ENCODE measurements around the gene TIAM1. TPM values are rescaled to one million over a fixed set of nuclear protein-coding genes. Genes with fewer than 3 reads are reported as not detected.
A peak's percentile ranks its signal among the peaks of the same experiment; 100 is the strongest.

The TIAM1 gene
- total and polyA plus RNA-seq, 2 of the 8 experiments (the other 6 are each of a cell fraction or from before 2014, with no cell fraction given), result 10.1 to 30.7 TPM

GRCh38 chr21:31347435-31348032, 3.5 kb upstream of the TIAM1 start:
- Histone ChIP-seq H3K36me3 (ENCODE audit: control insufficient read depth in 2 of 4, insufficient read depth in 4 of 4, low read length in 3 of 4) (no peaks in the 10 kb centered on the region), H3K23me2 (ENCODE audit: low read depth, low read length) (peaks cover 10% of the 10 kb centered on the region), H3K79me2 (ENCODE audit: control insufficient read depth in 1 of 2, insufficient read depth in 2 of 2, low read length in 2 of 2) (peaks cover 0 to 4% of the 10 kb centered on the region in 2 experiments; a peak in 1 of 4 replicates), H2AFZ (ENCODE audit: low read length) (no peak overlapping the region), H3K4me3 (ENCODE audit: extremely low read depth in 1 of 4, insufficient read depth in 2 of 4, low read depth in 3 of 4, low read length in 4 of 4) (no peak overlapping the region), H2BK20ac (ENCODE audit: low read length) (no peak overlapping the region), H3K4ac (replicated peaks; ENCODE audit: insufficient read length, low read depth, low read length) (no peak overlapping the region), H2BK12ac (ENCODE audit: low read depth, low read length) (no peak overlapping the region), H2BK120ac (replicated peaks; ENCODE audit: low read depth, low read length) (no peak overlapping the region), H2AK5ac (ENCODE audit: low read depth, low read length) (no peak overlapping the region), H3K9me3 (ENCODE audit: insufficient read depth in 2 of 2, low read depth in 1 of 2, low read length in 1 of 2) (no peaks in the 10 kb centered on the region), H3K4me2 (ENCODE audit: insufficient read depth in 1 of 2, low read depth in 2 of 2, low read length in 2 of 2) (no peak overlapping the region), H3K14ac (ENCODE audit: insufficient read length) (no peak overlapping the region), H4K8ac (ENCODE audit: extremely low read depth, insufficient read depth, low read length) (no peak overlapping the region), H2BK15ac (ENCODE audit: low read length) (no peak overlapping the region), H3K27ac (ENCODE audit: low read depth, low read length) (no peak overlapping the region), H4K5ac (ENCODE audit: insufficient read length, low read depth, low read length) (no peak overlapping the region), H3K23ac (ENCODE audit: insufficient read length) (no peak overlapping the region), H3K27me3 (replicated peaks in 1 of 4; ENCODE audit: control insufficient read depth in 3 of 4, extremely low read depth in 1 of 4, insufficient read depth in 3 of 4, low read length in 3 of 4) (peaks cover 0 to 2% (median 0%) of the 10 kb centered on the region in 4 experiments; a peak in 1 of 7 replicates), H3K79me1 (ENCODE audit: low read depth, low read length) (no peaks in the 10 kb centered on the region), H3K18ac (ENCODE audit: extremely low read depth, low read length) (no peak overlapping the region), H4K91ac (replicated peaks; ENCODE audit: insufficient read length, low read length) (no peak overlapping the region), H3K9ac (replicated peaks in 1 of 4; ENCODE audit: extremely low read depth in 1 of 4, low read depth in 3 of 4, low read length in 3 of 4) (no peak overlapping the region), H4K20me1 (replicated peaks in 1 of 2; ENCODE audit: control insufficient read depth in 1 of 2, insufficient read depth in 2 of 2, low read length in 2 of 2) (peaks cover 0 to 1% of the 10 kb centered on the region in 2 experiments), H3K56ac (replicated peaks; ENCODE audit: insufficient read length, low read depth, low read length) (no peak overlapping the region), H2BK5ac (ENCODE audit: low read depth, low read length) (no peak overlapping the region), H3K4me1 (replicated peaks in 1 of 4; ENCODE audit: control insufficient read depth in 3 of 4, insufficient read depth in 4 of 4, low read length in 3 of 4) (peaks cover 0 to 5% (median 3%) of the 10 kb centered on the region in 4 experiments; a peak in 3 of 7 replicates)
- 82% methylated on average over 15 of the region's 15 CpGs; no CpG with 5 or more reads in 1 of the 2 experiments for WGBS, 2 experiments (ENCODE audit: extremely low coverage in 1 of 2, insufficient coverage in 1 of 2, insufficient read length in 1 of 2, insufficient replicate concordance in 2 of 2, low coverage in 1 of 2, low lambda C conversion rate in 2 of 2, missing lambda C conversion rate in 1 of 2)
- TF ChIP-seq SP1 (IDR thresholded peaks at IDR 0.05; ENCODE audit: low read depth, low read length) (no peak), RAD21 (IDR thresholded peaks at IDR 0.05 in 1 of 2, conservative IDR thresholded peaks at IDR 0.05 in 1 of 2; ENCODE audit: low read depth in 2 of 2, low read length in 2 of 2) (peak in 1 of 2 experiments; percentile 27; a peak in 1 of 4 replicates), TCF12 (IDR thresholded peaks at IDR 0.05; ENCODE audit: low read depth, low read length) (no peak)
- TF ChIP-seq, protein P1, sequence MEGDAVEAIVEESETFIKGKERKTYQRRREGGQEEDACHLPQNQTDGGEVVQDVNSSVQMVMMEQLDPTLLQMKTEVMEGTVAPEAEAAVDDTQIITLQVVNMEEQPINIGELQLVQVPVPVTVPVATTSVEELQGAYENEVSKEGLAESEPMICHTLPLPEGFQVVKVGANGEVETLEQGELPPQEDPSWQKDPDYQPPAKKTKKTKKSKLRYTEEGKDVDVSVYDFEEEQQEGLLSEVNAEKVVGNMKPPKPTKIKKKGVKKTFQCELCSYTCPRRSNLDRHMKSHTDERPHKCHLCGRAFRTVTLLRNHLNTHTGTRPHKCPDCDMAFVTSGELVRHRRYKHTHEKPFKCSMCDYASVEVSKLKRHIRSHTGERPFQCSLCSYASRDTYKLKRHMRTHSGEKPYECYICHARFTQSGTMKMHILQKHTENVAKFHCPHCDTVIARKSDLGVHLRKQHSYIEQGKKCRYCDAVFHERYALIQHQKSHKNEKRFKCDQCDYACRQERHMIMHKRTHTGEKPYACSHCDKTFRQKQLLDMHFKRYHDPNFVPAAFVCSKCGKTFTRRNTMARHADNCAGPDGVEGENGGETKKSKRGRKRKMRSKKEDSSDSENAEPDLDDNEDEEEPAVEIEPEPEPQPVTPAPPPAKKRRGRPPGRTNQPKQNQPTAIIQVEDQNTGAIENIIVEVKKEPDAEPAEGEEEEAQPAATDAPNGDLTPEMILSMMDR (IDR thresholded peaks at IDR 0.05; ENCODE audit: control extremely low read depth in 1 of 3, insufficient read depth in 1 of 3, low read depth in 1 of 3, low read length in 3 of 3), result peak in 2 of 3 experiments; percentile 18 to 41; a peak in 2 of 4 replicates
- ChIA-PET POLR2A (ENCODE audit: partially characterized antibody) (no interaction called here), CTCF (ENCODE audit: partially characterized antibody) (interaction anchor here (0.7 to 2.5 kb wide), 22 partner anchors 10 to 233 kb away, joined by 3 to 10 read pairs (median 3); no protein-coding TSS in a partner anchor)
- DNase-seq (ENCODE audit: low read depth in 1 of 2, low spot score in 2 of 2) (no peak), FAIRE-seq (peak; percentile 19)
